ENCODE results near the gene POC5.

POC5 gene

GRCh38 chr5:75712091-75712490 lies 5.1 kb downstream of the POC5 start:
- H3K79me2 ChIP-seq (ENCODE audit: insufficient read depth, low read length) = peaks cover 47% of the 10 kb centered on the region
- peaks cover 13% of the 10 kb centered on the region for H3K4me1 ChIP-seq (ENCODE audit: insufficient read depth, low read length, severe bottlenecking)
- no peak overlapping the region for H3K27ac ChIP-seq (ENCODE audit: low read depth, low read length, poor library complexity, severe bottlenecking)
- no peaks in the 10 kb centered on the region for H4K20me1 ChIP-seq (ENCODE audit: insufficient read depth, low read length)
- H3K9me2 ChIP-seq (ENCODE audit: low read depth, low read length) = no peaks in the 10 kb centered on the region
- H2AFZ ChIP-seq (ENCODE audit: low read length) = no peak overlapping the region
- no peak for TF ChIP-seq EZH2 (IDR thresholded peaks at IDR 0.05; ENCODE audit: borderline replicate concordance, low read length)
- no peak for TF ChIP-seq CTCF (IDR thresholded peaks at IDR 0.05; ENCODE audit: low read length)
- no peaks in the 10 kb centered on the region for H3K9me3 ChIP-seq (ENCODE audit: low read length)
- no peak overlapping the region for H3K4me2 ChIP-seq (ENCODE audit: low read length)
- H3K9ac ChIP-seq (ENCODE audit: low read length) = no peak overlapping the region
- H3K36me3 ChIP-seq (ENCODE audit: insufficient read depth, low read length) = peaks cover 63% of the 10 kb centered on the region
- H3F3A ChIP-seq (ENCODE audit: insufficient read depth, low read length) = no peaks in the 10 kb centered on the region
- H3K27me3 ChIP-seq (ENCODE audit: insufficient read depth, low read length) = no peaks in the 10 kb centered on the region
- H3K4me3 ChIP-seq (ENCODE audit: low read depth, low read length, poor library complexity, severe bottlenecking) = no peak overlapping the region

- Histone ChIP-seq H3K79me2 (ENCODE audit: insufficient read depth, low read length) (peaks cover 40% of the 10 kb centered on the region), H3K9me3 (ENCODE audit: low read length) (no peaks in the 10 kb centered on the region), H3K36me3 (ENCODE audit: insufficient read depth, low read length) (peaks cover 69% of the 10 kb centered on the region), H3K27ac (ENCODE audit: low read depth, low read length, poor library complexity, severe bottlenecking) (no peak overlapping the region), H3K9ac (ENCODE audit: low read length) (no peak overlapping the region), H2AFZ (ENCODE audit: low read length) (no peak overlapping the region), H3F3A (ENCODE audit: insufficient read depth, low read length) (no peaks in the 10 kb centered on the region), H4K20me1 (ENCODE audit: insufficient read depth, low read length) (no peaks in the 10 kb centered on the region), H3K9me2 (ENCODE audit: low read depth, low read length) (no peaks in the 10 kb centered on the region), H3K4me1 (ENCODE audit: insufficient read depth, low read length, severe bottlenecking) (peaks cover 8% of the 10 kb centered on the region), H3K4me2 (ENCODE audit: low read length) (no peak overlapping the region), H3K27me3 (ENCODE audit: insufficient read depth, low read length) (no peaks in the 10 kb centered on the region), H3K4me3 (ENCODE audit: low read depth, low read length, poor library complexity, severe bottlenecking) (no peak overlapping the region)
- TF ChIP-seq CTCF (IDR thresholded peaks at IDR 0.05; ENCODE audit: low read length) (no peak), EZH2 (IDR thresholded peaks at IDR 0.05; ENCODE audit: borderline replicate concordance, low read length) (no peak)
These were observed 6.1 kb downstream of the POC5 start for GRCh38 chr5:75711151-75711550.

- Histone ChIP-seq H4K20me1 (ENCODE audit: insufficient read depth, low read length) (no peaks in the 10 kb centered on the region), H3K79me2 (ENCODE audit: insufficient read depth, low read length) (peaks cover 34% of the 10 kb centered on the region), H3K4me1 (ENCODE audit: insufficient read depth, low read length, severe bottlenecking) (peaks cover 3% of the 10 kb centered on the region), H3K9me2 (ENCODE audit: low read depth, low read length) (no peaks in the 10 kb centered on the region), H3K9ac (ENCODE audit: low read length) (no peak overlapping the region), H3K4me2 (ENCODE audit: low read length) (no peak overlapping the region), H3K27me3 (ENCODE audit: insufficient read depth, low read length) (no peaks in the 10 kb centered on the region), H3K9me3 (ENCODE audit: low read length) (no peaks in the 10 kb centered on the region), H2AFZ (ENCODE audit: low read length) (no peak overlapping the region), H3K4me3 (ENCODE audit: low read depth, low read length, poor library complexity, severe bottlenecking) (no peak overlapping the region), H3K36me3 (ENCODE audit: insufficient read depth, low read length) (peaks cover 74% of the 10 kb centered on the region), H3K27ac (ENCODE audit: low read depth, low read length, poor library complexity, severe bottlenecking) (no peak overlapping the region), H3F3A (ENCODE audit: insufficient read depth, low read length) (no peaks in the 10 kb centered on the region)
- TF ChIP-seq CTCF (IDR thresholded peaks at IDR 0.05; ENCODE audit: low read length) (no peak), EZH2 (IDR thresholded peaks at IDR 0.05; ENCODE audit: borderline replicate concordance, low read length) (no peak)
These were observed 6.6 kb downstream of the POC5 start for GRCh38 chr5:75710637-75711036.

All from OCI-LY1 (cell line).